Hepatocyte (in vitro differentiated cells): ENCODE data around the gene EXOC8. TPM values are rescaled to one million over a fixed set of nuclear protein-coding genes. Genes with fewer than 3 reads are reported as not detected.

Experiments
- DNase-seq: peaks from one replicate; pipeline ENCODE4 v3.0.0-alpha.2; 2016; ENCODE audit warnings: low spot score
- H2AFZ ChIP-seq: fragments of 200-600 bp; sonication (generic); 2 replicates; pipeline ENCODE4 v1.6.0; 2016; ENCODE audit warnings: antibody characterized with exemption, mild to moderate bottlenecking
- H3K27ac ChIP-seq: fragments of 200-600 bp; sonication (generic); 2 replicates; pipeline ENCODE4 v1.5.1; 2016; ENCODE audit warnings: mild to moderate bottlenecking
- H3K27me3 ChIP-seq: fragments of 200-600 bp; sonication (generic); 2 replicates; pipeline ENCODE4 v1.6.1; 2016
- H3K36me3 ChIP-seq: fragments of 200-600 bp; sonication (generic); replicated peaks from 2 replicates; pipeline ENCODE4 v1.5.1; 2016; ENCODE audit warnings: low read depth; ENCODE audit not compliant: insufficient read depth
- H3K4me1 ChIP-seq: fragments of 200-600 bp; sonication (generic); 2 replicates; pipeline ENCODE4 v1.5.1; 2016; ENCODE audit warnings: mild to moderate bottlenecking, moderate library complexity; ENCODE audit not compliant: insufficient read depth
- H3K4me2 ChIP-seq: fragments of 200-600 bp; sonication (generic); 2 replicates; pipeline ENCODE4 v1.6.0; 2016
- H3K4me3 ChIP-seq: fragments of 200-600 bp; sonication (generic); 2 replicates; pipeline ENCODE4 v1.5.1; 2016; ENCODE audit warnings: mild to moderate bottlenecking
- H3K79me2 ChIP-seq: fragments of 200-600 bp; sonication (generic); 2 replicates; pipeline ENCODE4 v1.6.0; 2017; ENCODE audit warnings: mild to moderate bottlenecking
- H3K9me2 ChIP-seq: fragments of 200-600 bp; sonication (generic); replicated peaks from 2 replicates; pipeline ENCODE4 v1.6.0; 2017; ENCODE audit warnings: mild to moderate bottlenecking; ENCODE audit not compliant: insufficient read depth
- H3K9me3 ChIP-seq: fragments of 200-600 bp; sonication (generic); 2 replicates; pipeline ENCODE4 v1.5.1; 2016; ENCODE audit warnings: low read depth, mild to moderate bottlenecking
- H4K20me1 ChIP-seq: fragments of 200-600 bp; sonication (generic); 2 replicates; pipeline ENCODE4 v1.6.0; 2016; ENCODE audit warnings: mild to moderate bottlenecking; ENCODE audit not compliant: insufficient read depth, poor library complexity, severe bottlenecking
- CTCF ChIP-seq: fragments of 200-600 bp; sonication (generic); IDR thresholded peaks from 2 replicates; pipeline ENCODE4 v1.5.1; 2016; ENCODE audit warnings: antibody characterized with exemption, mild to moderate bottlenecking; ENCODE audit not compliant: poor library complexity
- EZH2 ChIP-seq: fragments of 200-600 bp; sonication (generic); IDR thresholded peaks from 2 replicates; pipeline ENCODE4 v1.6.1; 2016; ENCODE audit warnings: antibody characterized with exemption, mild to moderate bottlenecking, borderline replicate concordance
- EZH2phosphoT487 ChIP-seq: fragments of 200-600 bp; sonication (generic); IDR thresholded peaks from one replicate; pipeline ENCODE4 v1.6.1; 2018; ENCODE audit warnings: antibody characterized with exemption, mild to moderate bottlenecking, low read depth, moderate library complexity; ENCODE audit not compliant: unreplicated experiment, severe bottlenecking
- WGBS: methylation state at CpG from one replicate; pipeline ENCODE4 v1.1.6; 2016; ENCODE audit warnings: low lambda C conversion rate; ENCODE audit errors: missing lambda C conversion rate; 5-methylcytosine and 5-hydroxymethylcytosine counted together
- polyA plus RNA-seq: library from polyadenylated mRNA; unstranded; fragments of >200 nt; fragmentation: Nextera tagmentation; extraction: Ambion mirVana; gene quantifications from 2 replicates; pipeline ENCODE4 v1.2.1, GENCODE V29; 2016
- total RNA-seq: library from RNA; depleted of rRNA; stranded (reverse); fragments of >200 nt; gene quantifications from 2 replicates; pipeline ENCODE4 v1.2.3, GENCODE V29; 2014

The EXOC8 gene
- total and polyA plus RNA-seq, 2 experiments from 2014 or later, result 3.2 to 23.4 TPM

- WGBS, result 90% methylated on average over 7 of the region's 7 CpGs
- Histone ChIP-seq H3K36me3 (no peaks in the 10 kb centered on the region), H4K20me1 (peaks cover 12% of the 10 kb centered on the region), H3K4me2 (no peak overlapping the region), H3K27ac (no peak overlapping the region), H3K9me3 (no peaks in the 10 kb centered on the region), H3K27me3 (no peaks in the 10 kb centered on the region), H3K4me1 (peaks cover 16% of the 10 kb centered on the region), H3K4me3 (no peak overlapping the region), H3K9me2 (no peaks in the 10 kb centered on the region), H3K79me2 (peaks cover 22% of the 10 kb centered on the region), H2AFZ (no peak overlapping the region)
- no peak for TF ChIP-seq EZH2
- no peak for TF ChIP-seq CTCF
- TF ChIP-seq EZH2phosphoT487, result no peak
- DNase-seq, result no peak
These were observed 8.2 kb downstream of the EXOC8 start for GRCh38 chr1:231329483-231329882.

- no peaks in the 10 kb centered on the region for H3K4me1 ChIP-seq
- no peak for TF ChIP-seq EZH2phosphoT487
- TF ChIP-seq EZH2, result no peak
- TF ChIP-seq CTCF, result no peak
- no peaks in the 10 kb centered on the region for H3K27me3 ChIP-seq
- no peaks in the 10 kb centered on the region for H4K20me1 ChIP-seq
- no peak overlapping the region for H3K4me2 ChIP-seq
- 79% methylated on average over 5 of the region's 5 CpGs for WGBS
- no peak overlapping the region for H3K27ac ChIP-seq
- H3K4me3 ChIP-seq, result no peak overlapping the region
- H3K79me2 ChIP-seq, result peaks cover 4% of the 10 kb centered on the region
- H3K36me3 ChIP-seq, result no peaks in the 10 kb centered on the region
- DNase-seq, result no peak
- no peak overlapping the region for H2AFZ ChIP-seq
- no peaks in the 10 kb centered on the region for H3K9me2 ChIP-seq
- H3K9me3 ChIP-seq, result no peaks in the 10 kb centered on the region
These were observed 10.0 kb downstream of the EXOC8 start for GRCh38 chr1:231327617-231328016.

DNA sequence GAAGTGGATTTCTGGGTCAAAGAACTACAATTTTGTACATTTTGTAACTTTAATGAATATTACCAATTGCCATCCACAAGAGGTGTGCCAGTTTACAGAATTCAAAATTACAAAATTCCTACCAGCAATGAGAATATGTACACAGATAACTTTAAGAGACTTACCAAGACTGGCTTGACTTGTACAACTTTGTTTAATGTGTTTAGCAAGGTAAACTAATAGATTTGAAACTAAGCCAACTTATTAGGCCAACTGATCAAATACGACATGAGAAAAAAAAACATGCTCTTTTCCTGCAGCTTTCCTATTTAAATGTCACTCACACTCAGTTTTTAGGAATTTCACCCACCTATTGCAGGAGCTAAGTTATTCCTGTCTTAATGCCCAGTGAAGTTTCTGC is 11.4 kb downstream of the EXOC8 start:
- TF ChIP-seq CTCF (no peak), EZH2 (no peak), EZH2phosphoT487 (no peak)
- H3K4me1 ChIP-seq, result no peaks in the 10 kb centered on the region
- H3K79me2 ChIP-seq, result no peaks in the 10 kb centered on the region
- DNase-seq, result no peak
- H2AFZ ChIP-seq, result no peak overlapping the region
- H3K27me3 ChIP-seq, result no peaks in the 10 kb centered on the region
- H4K20me1 ChIP-seq, result no peaks in the 10 kb centered on the region
- H3K9me2 ChIP-seq, result no peaks in the 10 kb centered on the region
- no peak overlapping the region for H3K4me2 ChIP-seq
- H3K9me3 ChIP-seq, result no peaks in the 10 kb centered on the region
- 69% methylated on average over 1 of the region's 1 CpG for WGBS
- H3K4me3 ChIP-seq, result no peak overlapping the region
- no peak overlapping the region for H3K27ac ChIP-seq
- H3K36me3 ChIP-seq, result no peaks in the 10 kb centered on the region

DNA sequence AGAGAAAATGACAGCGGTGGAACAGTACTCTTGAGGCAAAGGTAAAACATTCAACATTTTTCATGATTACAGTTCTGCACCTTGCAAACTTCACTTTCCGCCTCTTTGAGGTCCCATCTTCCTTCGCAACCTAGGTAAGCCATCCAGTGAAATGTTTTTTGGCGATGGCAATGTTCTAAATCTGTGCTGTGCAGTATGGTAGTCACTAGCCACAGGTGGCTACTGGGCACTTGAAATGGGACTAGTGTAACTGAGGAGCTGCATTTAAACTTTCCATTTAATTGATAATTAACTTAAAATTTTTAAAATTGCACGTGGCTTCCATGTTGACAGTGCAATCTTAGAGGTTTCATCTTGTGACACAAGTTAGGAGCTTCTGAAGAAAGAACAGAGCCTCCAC is 13.0 kb downstream of the EXOC8 start:
- H2AFZ ChIP-seq, result no peak overlapping the region
- no peak for TF ChIP-seq EZH2
- TF ChIP-seq CTCF, result no peak
- TF ChIP-seq EZH2phosphoT487, result no peak
- 77% methylated on average over 5 of the region's 5 CpGs for WGBS
- no peaks in the 10 kb centered on the region for H3K9me3 ChIP-seq
- DNase-seq, result no peak
- no peak overlapping the region for H3K4me3 ChIP-seq
- no peaks in the 10 kb centered on the region for H3K27me3 ChIP-seq
- no peaks in the 10 kb centered on the region for H4K20me1 ChIP-seq
- H3K4me1 ChIP-seq, result no peaks in the 10 kb centered on the region
- H3K36me3 ChIP-seq, result no peaks in the 10 kb centered on the region
- H3K9me2 ChIP-seq, result no peaks in the 10 kb centered on the region
- no peak overlapping the region for H3K27ac ChIP-seq
- H3K4me2 ChIP-seq, result no peak overlapping the region
- no peaks in the 10 kb centered on the region for H3K79me2 ChIP-seq
